ENCODE results near the gene COPS6.

The COPS6 gene

GRCh38 chr7:100089458-100090196, 858 bp downstream of the COPS6 start:
- DNase-seq (no peak), ATAC-seq (no peak)
- Mint-ChIP-seq H3K9me3 (no peaks in the 10 kb centered on the region), H3K27ac (peak overlapping the region; percentile 96), H3K4me3 (peak overlapping the region; percentile 95), H3K4me1 (peaks cover 47% of the 10 kb centered on the region), H3K36me3 (ENCODE audit: low read depth) (peaks cover 47% of the 10 kb centered on the region), H3K27me3 (peaks cover 3% of the 10 kb centered on the region)

- Mint-ChIP-seq H3K4me3 (peak overlapping the region; percentile 49), H3K27me3 (peaks cover 3% of the 10 kb centered on the region), H3K27ac (peak overlapping the region; percentile 63), H3K4me1 (peaks cover 50% of the 10 kb centered on the region), H3K36me3 (ENCODE audit: low read depth) (peaks cover 57% of the 10 kb centered on the region), H3K9me3 (no peaks in the 10 kb centered on the region)
- ATAC-seq = peak; percentile 37
- DNase-seq = no peak
These were observed 2.0 kb downstream of the COPS6 start for GRCh38 chr7:100090527-100091410.

- Mint-ChIP-seq H3K36me3 (ENCODE audit: low read depth) (peaks cover 60% of the 10 kb centered on the region), H3K4me3 (no peak overlapping the region), H3K9me3 (no peaks in the 10 kb centered on the region), H3K27ac (peak overlapping the region; percentile 63), H3K27me3 (peaks cover 3% of the 10 kb centered on the region), H3K4me1 (peaks cover 53% of the 10 kb centered on the region)
- peak; percentile 18 for ATAC-seq
- DNase-seq = no peak
These were observed 2.8 kb downstream of the COPS6 start for GRCh38 chr7:100091411-100092181.

DNA sequence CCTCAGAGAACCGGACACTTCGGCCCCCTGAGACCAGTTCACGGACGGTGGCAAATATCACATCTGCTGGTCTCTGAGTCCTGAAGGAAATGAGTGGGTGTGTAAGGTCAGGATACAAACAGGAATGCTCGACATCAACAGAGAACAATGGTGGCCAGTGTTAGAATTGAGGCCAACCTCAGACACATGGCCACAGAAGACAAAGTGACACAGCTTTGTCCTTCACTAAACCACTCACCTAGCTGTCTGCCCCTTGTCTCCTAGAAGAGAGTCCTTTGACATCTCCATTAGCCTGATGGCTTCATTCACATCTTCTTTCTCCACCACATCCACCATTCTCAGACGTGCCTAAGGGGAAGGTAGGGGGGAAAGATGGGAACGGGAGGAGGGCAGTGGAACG, 4.3 kb downstream of the COPS6 start:
- no peak for ATAC-seq

GRCh38 chr7:100093498-100093897, 4.7 kb downstream of the COPS6 start:
- no peak overlapping the region for H3K4me3 Mint-ChIP-seq
- no peak overlapping the region for H3K27ac Mint-ChIP-seq
- peaks cover 57% of the 10 kb centered on the region for H3K4me1 Mint-ChIP-seq
- DNase-seq = no peak
- peaks cover under 1% of the 10 kb centered on the region for H3K27me3 Mint-ChIP-seq
- peaks cover 77% of the 10 kb centered on the region for H3K36me3 Mint-ChIP-seq (ENCODE audit: low read depth)
- ATAC-seq = no peak
- H3K9me3 Mint-ChIP-seq = no peaks in the 10 kb centered on the region

More for the DNA sequence above, 4.3 kb downstream of the COPS6 start:
- Mint-ChIP-seq H3K36me3 (ENCODE audit: low read depth) (peaks cover 72% of the 10 kb centered on the region), H3K27ac (no peak overlapping the region), H3K4me3 (no peak overlapping the region), H3K27me3 (peaks cover 3% of the 10 kb centered on the region), H3K9me3 (no peaks in the 10 kb centered on the region), H3K4me1 (peaks cover 56% of the 10 kb centered on the region)
- DNase-seq = no peak

- Mint-ChIP-seq H3K4me3 (no peak overlapping the region), H3K9me3 (no peaks in the 10 kb centered on the region), H3K36me3 (ENCODE audit: low read depth) (peaks cover 82% of the 10 kb centered on the region), H3K27me3 (no peaks in the 10 kb centered on the region), H3K4me1 (peaks cover 60% of the 10 kb centered on the region), H3K27ac (peak overlapping the region; percentile 49)
- ATAC-seq (no peak), DNase-seq (no peak)
These were observed 5.2 kb downstream of the COPS6 start for GRCh38 chr7:100093925-100094486.

- ATAC-seq (no peak), DNase-seq (no peak)
- Mint-ChIP-seq H3K36me3 (ENCODE audit: low read depth) (peaks cover 88% of the 10 kb centered on the region), H3K27ac (no peak overlapping the region), H3K4me1 (peaks cover 63% of the 10 kb centered on the region), H3K9me3 (no peaks in the 10 kb centered on the region), H3K27me3 (no peaks in the 10 kb centered on the region), H3K4me3 (no peak overlapping the region)
These were observed 6.5 kb downstream of the COPS6 start for GRCh38 chr7:100095289-100095688.

DNA sequence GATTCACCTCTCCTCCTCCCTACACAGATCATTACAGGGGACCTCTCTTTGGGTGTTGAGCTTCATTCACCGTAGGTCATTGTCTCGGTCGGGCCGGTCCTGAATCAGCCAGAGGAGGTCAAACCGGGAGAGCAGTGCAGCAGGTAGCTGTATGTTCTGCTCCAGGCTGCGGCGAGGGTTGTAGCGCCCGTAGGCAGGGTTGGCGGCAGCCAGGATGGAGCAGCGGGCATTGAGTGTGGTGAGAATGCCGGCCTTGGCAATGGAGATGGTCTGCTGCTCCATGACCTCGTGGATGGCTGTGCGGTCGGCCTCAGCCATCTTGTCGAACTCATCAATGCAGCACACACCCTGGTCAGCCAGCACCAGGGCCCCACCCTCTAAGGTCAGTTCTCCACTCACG, 6.9 kb downstream of the COPS6 start:
- no peak overlapping the region for H3K4me3 Mint-ChIP-seq
- no peak for ATAC-seq
- peaks cover 61% of the 10 kb centered on the region for H3K4me1 Mint-ChIP-seq
- H3K27ac Mint-ChIP-seq = no peak overlapping the region
- peaks cover 89% of the 10 kb centered on the region for H3K36me3 Mint-ChIP-seq (ENCODE audit: low read depth)
- H3K27me3 Mint-ChIP-seq = no peaks in the 10 kb centered on the region
- no peaks in the 10 kb centered on the region for H3K9me3 Mint-ChIP-seq
- DNase-seq = no peak

DNA sequence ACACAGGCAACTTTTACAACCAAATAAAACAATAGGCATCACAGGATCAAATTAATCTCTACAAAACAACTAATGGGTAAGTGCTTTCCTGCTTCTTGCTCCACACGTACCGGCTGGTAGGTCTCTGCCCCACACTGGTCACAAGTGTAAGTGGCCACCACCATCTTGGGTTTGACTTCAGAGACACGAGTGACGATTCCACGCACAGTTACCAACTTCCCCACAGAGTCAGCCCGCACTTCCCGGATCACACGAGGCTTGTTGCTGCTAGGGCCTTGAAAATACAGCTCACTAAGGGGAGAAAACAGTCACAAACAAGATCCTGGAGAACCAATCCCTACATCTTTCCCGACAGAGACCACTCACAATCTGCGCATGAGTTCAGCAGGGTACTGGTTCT, 10.1 kb downstream of the COPS6 start:
- Mint-ChIP-seq H3K36me3 (ENCODE audit: low read depth) (peaks cover 62% of the 10 kb centered on the region), H3K27ac (peak overlapping the region; percentile 98), H3K9me3 (no peaks in the 10 kb centered on the region), H3K27me3 (peaks cover 2% of the 10 kb centered on the region), H3K4me3 (peak overlapping the region; percentile 90), H3K4me1 (peaks cover 48% of the 10 kb centered on the region)
- no peak for DNase-seq
- ATAC-seq = no peak

DNA sequence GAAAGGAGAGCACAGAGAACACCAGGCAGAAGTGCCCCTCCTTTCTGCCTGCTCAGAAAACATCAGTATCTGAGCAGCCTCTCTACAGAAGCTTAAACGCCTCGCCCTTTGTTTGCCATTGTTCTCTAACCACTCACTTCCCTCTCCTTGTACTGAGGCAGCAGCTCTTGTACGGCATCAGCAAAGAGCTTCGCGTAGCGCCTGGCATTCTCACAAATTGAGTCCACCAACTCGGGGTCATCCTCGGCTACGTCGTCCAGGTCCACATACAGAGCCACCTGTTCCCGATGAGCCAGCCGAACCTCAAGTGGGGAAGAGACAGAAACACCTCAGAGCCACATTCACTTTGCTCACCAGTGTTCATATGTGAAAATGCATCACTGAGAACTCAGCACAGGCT, 10.7 kb downstream of the COPS6 start:
- ATAC-seq = no peak
- H3K4me1 Mint-ChIP-seq = peaks cover 48% of the 10 kb centered on the region
- peaks cover 2% of the 10 kb centered on the region for H3K27me3 Mint-ChIP-seq
- peak overlapping the region; percentile 98 for H3K27ac Mint-ChIP-seq
- DNase-seq = no peak
- peak overlapping the region; percentile 90 for H3K4me3 Mint-ChIP-seq
- peaks cover 58% of the 10 kb centered on the region for H3K36me3 Mint-ChIP-seq (ENCODE audit: low read depth)
- no peaks in the 10 kb centered on the region for H3K9me3 Mint-ChIP-seq

DNA sequence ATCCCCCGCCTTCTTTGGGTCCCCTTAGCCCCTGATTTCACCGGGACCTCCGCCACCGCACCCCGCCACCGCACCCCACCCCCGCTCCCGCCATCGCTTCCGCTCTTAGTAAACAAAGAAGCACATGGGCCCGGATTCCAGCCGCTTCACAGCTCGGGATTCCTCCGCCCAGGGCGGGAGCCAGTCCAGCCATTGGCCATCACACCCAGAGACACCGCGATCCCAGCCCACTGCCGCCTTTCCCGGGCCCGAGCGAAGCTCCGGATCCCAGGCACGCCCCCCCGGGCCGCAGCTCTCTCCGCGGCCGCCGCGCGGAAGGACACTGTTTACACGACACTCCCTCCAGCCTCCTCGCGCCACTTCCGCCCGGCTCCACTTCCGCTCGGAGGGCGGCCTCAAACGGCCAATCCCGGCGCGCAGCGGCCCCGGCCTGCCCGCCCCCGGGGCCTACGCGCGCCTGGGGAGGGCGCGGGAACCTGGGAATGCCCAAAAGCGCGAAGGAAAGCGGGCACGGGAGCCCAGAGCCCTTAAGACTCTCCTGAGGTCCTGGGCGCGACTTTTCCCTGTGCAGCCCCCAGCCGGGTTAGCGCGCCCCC, 11.7 kb downstream of the COPS6 start:
- Mint-ChIP-seq H3K9me3 (no peaks in the 10 kb centered on the region), H3K27me3 (peaks cover 2% of the 10 kb centered on the region), H3K36me3 (ENCODE audit: low read depth) (peaks cover 49% of the 10 kb centered on the region), H3K4me3 (peak overlapping the region; percentile 90), H3K27ac (peak overlapping the region; percentile 98), H3K4me1 (peaks cover 48% of the 10 kb centered on the region)
- DNase-seq = peak; percentile 87
- ATAC-seq = peak; percentile 79

GRCh38 chr7:100101016-100101862, 12.5 kb downstream of the COPS6 start, which contains the start of the genes AP4M1 and MCM7:
TSS of gene AP4M1 (plus strand) at chr7:100101643. CDS start at chr7:100101715, 72 bp downstream.
TSS of gene MCM7 (minus strand) at chr7:100101397. CDS start at chr7:100101294, 103 bp downstream.
- peaks cover 44% of the 10 kb centered on the region for H3K36me3 Mint-ChIP-seq (ENCODE audit: low read depth)
- peak within 1 kb of the TSS; percentile 98 for H3K27ac Mint-ChIP-seq
- H3K4me1 Mint-ChIP-seq = peaks cover 43% of the 10 kb centered on the region
- peaks cover 2% of the 10 kb centered on the region for H3K27me3 Mint-ChIP-seq
- peak; percentile 88 for ATAC-seq
- H3K4me3 Mint-ChIP-seq = peak within 1 kb of the TSS; percentile 90
- peak; percentile 98 for DNase-seq
- H3K9me3 Mint-ChIP-seq = no peaks in the 10 kb centered on the region
